Measurements from ENCODE around the gene ANKRD49.

GRCh38 chr11:94501522-94501921 lies 7.7 kb downstream of the ANKRD49 start:
- TF ChIP-seq EP300 (IDR thresholded peaks at IDR 0.05) = no peak
- TF ChIP-seq, protein P1, sequence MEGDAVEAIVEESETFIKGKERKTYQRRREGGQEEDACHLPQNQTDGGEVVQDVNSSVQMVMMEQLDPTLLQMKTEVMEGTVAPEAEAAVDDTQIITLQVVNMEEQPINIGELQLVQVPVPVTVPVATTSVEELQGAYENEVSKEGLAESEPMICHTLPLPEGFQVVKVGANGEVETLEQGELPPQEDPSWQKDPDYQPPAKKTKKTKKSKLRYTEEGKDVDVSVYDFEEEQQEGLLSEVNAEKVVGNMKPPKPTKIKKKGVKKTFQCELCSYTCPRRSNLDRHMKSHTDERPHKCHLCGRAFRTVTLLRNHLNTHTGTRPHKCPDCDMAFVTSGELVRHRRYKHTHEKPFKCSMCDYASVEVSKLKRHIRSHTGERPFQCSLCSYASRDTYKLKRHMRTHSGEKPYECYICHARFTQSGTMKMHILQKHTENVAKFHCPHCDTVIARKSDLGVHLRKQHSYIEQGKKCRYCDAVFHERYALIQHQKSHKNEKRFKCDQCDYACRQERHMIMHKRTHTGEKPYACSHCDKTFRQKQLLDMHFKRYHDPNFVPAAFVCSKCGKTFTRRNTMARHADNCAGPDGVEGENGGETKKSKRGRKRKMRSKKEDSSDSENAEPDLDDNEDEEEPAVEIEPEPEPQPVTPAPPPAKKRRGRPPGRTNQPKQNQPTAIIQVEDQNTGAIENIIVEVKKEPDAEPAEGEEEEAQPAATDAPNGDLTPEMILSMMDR (IDR thresholded peaks at IDR 0.05) = no peak
- TF ChIP-seq POLR2A (IDR thresholded peaks at IDR 0.05) = no peak
